Tibial nerve (tissue), 4 donors: Measurements from ENCODE around the gene OR5K3. TPM values are rescaled to one million over a fixed set of nuclear protein-coding genes. Genes with fewer than 3 reads are reported as not detected.
"Not testable (repeated sequence)": the region's sequence is repeated elsewhere in the genome, so short reads cannot be mapped to it uniquely, and the experiment has no call there.

Experiments used
- DNase-seq, 2 donors: peaks; one replicate each; pipeline ENCODE4 v3.0.0-alpha.2; 2019; ENCODE audit warnings: low spot score in 2 of 2
- H3K27ac ChIP-seq, 4 donors: fragments of 200-600 bp; sonication (generic) in 3 of 4; one replicate each; pipeline ENCODE4 v1.5.1; 2017 to 2019; ENCODE audit warnings: mild to moderate bottlenecking in 1 of 4
- H3K27me3 ChIP-seq, 2 donors: fragments of 200-600 bp; sonication (generic) in 1 of 2; one replicate each; pipeline versions ENCODE4 v1.5.1 to v1.6.0; 2017 to 2019
- H3K36me3 ChIP-seq, 3 donors: fragments of 200-600 bp; sonication (generic); one replicate each; pipeline ENCODE4 v1.5.1; 2018 to 2019
- H3K4me1 ChIP-seq, 4 donors: fragments of 200-600 bp; sonication (generic) in 3 of 4; one replicate each; pipeline ENCODE4 v1.5.1; 2017 to 2019
- H3K4me3 ChIP-seq, 4 donors: fragments of 200-600 bp; sonication (generic) in 3 of 4; one replicate each; pipeline ENCODE4 v1.5.1; 2017 to 2019; ENCODE audit warnings: mild to moderate bottlenecking in 1 of 4, moderate library complexity in 1 of 4
- H3K9me3 ChIP-seq, 4 donors: fragments of 200-600 bp; sonication (generic) in 3 of 4; one replicate each; pipeline ENCODE4 v1.5.1; 2017 to 2019
- CTCF ChIP-seq, 5 experiments: fragments of 200-600 bp in 3 of 5; fragments of 450-650 bp in 2 of 5; sonication (generic) in 3 of 5; IDR thresholded peaks; one replicate each; pipeline ENCODE4 v1.5.1; 2016 to 2019; ENCODE audit warnings: antibody characterized with exemption in 5 of 5, mild to moderate bottlenecking in 3 of 5, moderate library complexity in 2 of 5
- EP300 ChIP-seq, 2 donors: sonication (generic); formaldehyde crosslinking; IDR thresholded peaks; one replicate each; pipeline ENCODE4 v1.6.1; 2017; ENCODE audit warnings: antibody characterized with exemption in 2 of 2, mild to moderate bottlenecking in 1 of 2
- POLR2A ChIP-seq, 2 donors: fragments of 450-650 bp; IDR thresholded peaks; one replicate each; pipeline ENCODE4 v1.6.1; 2017; ENCODE audit warnings: antibody characterized with exemption in 2 of 2, mild to moderate bottlenecking in 2 of 2, moderate library complexity in 2 of 2
- WGBS, 2 donors: methylation state at CpG; one replicate each; pipeline ENCODE4 v1.1.5; 2018; 5-methylcytosine and 5-hydroxymethylcytosine counted together
- total RNA-seq, 4 donors: library from RNA; depleted of rRNA; stranded (reverse); fragments of >200 nt; gene quantifications; one replicate each; pipeline ENCODE4 v1.1.0, GENCODE V29; 2016

Gene OR5K3
- total RNA-seq, 4 donors from 2014 or later: not detected

GRCh38 chr3:98371853-98372252 is 18.6 kb upstream of the OR5K3 start:
- H3K27me3 ChIP-seq: no peaks in the 10 kb centered on the region
- no peaks in the 10 kb centered on the region for H3K4me1 ChIP-seq
- DNase-seq: no peak
- TF ChIP-seq EP300 (IDR thresholded peaks at IDR 0.05): no peak
- no peak for TF ChIP-seq POLR2A (IDR thresholded peaks at IDR 0.05)
- no peaks in the 10 kb centered on the region for H3K9me3 ChIP-seq
- no peaks in the 10 kb centered on the region for H3K36me3 ChIP-seq
- H3K27ac ChIP-seq: no peak overlapping the region
- H3K4me3 ChIP-seq: no peak overlapping the region

- Histone ChIP-seq H3K36me3 (no peaks in the 10 kb centered on the region), H3K27ac (no peak overlapping the region), H3K4me3 (no peak overlapping the region), H3K9me3 (no peaks in the 10 kb centered on the region), H3K27me3 (no peaks in the 10 kb centered on the region), H3K4me1 (no peaks in the 10 kb centered on the region)
- WGBS, 2 donors: 53% methylated on average over 1 of the region's 1 CpG
- TF ChIP-seq CTCF (IDR thresholded peaks at IDR 0.05) (no peak), POLR2A (IDR thresholded peaks at IDR 0.05) (no peak), EP300 (IDR thresholded peaks at IDR 0.05) (no peak)
- no peak for DNase-seq
Measured at GRCh38 chr3:98372445-98372844, 18.0 kb upstream of the OR5K3 start.

- H3K4me1 ChIP-seq: no peaks in the 10 kb centered on the region
- no peaks in the 10 kb centered on the region for H3K36me3 ChIP-seq
- no peak for DNase-seq
- TF ChIP-seq CTCF (IDR thresholded peaks at IDR 0.05): no peak
- TF ChIP-seq POLR2A (IDR thresholded peaks at IDR 0.05): no peak
- no peak for TF ChIP-seq EP300 (IDR thresholded peaks at IDR 0.05)
- WGBS, 2 donors: 49 to 84% methylated on average over 2 of the region's 2 CpGs
- H3K9me3 ChIP-seq: no peaks in the 10 kb centered on the region
- no peak overlapping the region for H3K4me3 ChIP-seq
- no peak overlapping the region for H3K27ac ChIP-seq
- no peaks in the 10 kb centered on the region for H3K27me3 ChIP-seq
Measured at GRCh38 chr3:98376631-98377030, 13.8 kb upstream of the OR5K3 start.

- Histone ChIP-seq H3K27ac (no peak overlapping the region), H3K36me3 (no peaks in the 10 kb centered on the region), H3K27me3 (no peaks in the 10 kb centered on the region), H3K4me3 (no peak overlapping the region), H3K4me1 (no peaks in the 10 kb centered on the region), H3K9me3 (no peaks in the 10 kb centered on the region)
- 79 to 84% methylated on average over 2 of the region's 2 CpGs for WGBS, 2 donors
- DNase-seq: no peak
- TF ChIP-seq CTCF (IDR thresholded peaks at IDR 0.05) (no peak), EP300 (IDR thresholded peaks at IDR 0.05) (no peak), POLR2A (IDR thresholded peaks at IDR 0.05) (no peak)
Measured at GRCh38 chr3:98388147-98388546, 2.3 kb upstream of the OR5K3 start.

GRCh38 chr3:98395101-98395500 is 4.6 kb downstream of the OR5K3 start:
- Histone ChIP-seq H3K27ac (no peak overlapping the region), H3K4me3 (no peak overlapping the region), H3K36me3 (no peaks in the 10 kb centered on the region), H3K9me3 (peaks cover 0 to 24% (median 0%) of the 10 kb centered on the region in 4 donors), H3K4me1 (no peaks in the 10 kb centered on the region), H3K27me3 (no peaks in the 10 kb centered on the region)
- DNase-seq: no peak
- TF ChIP-seq POLR2A (IDR thresholded peaks at IDR 0.05): no peak
- TF ChIP-seq EP300 (IDR thresholded peaks at IDR 0.05): no peak
- TF ChIP-seq CTCF (IDR thresholded peaks at IDR 0.05): no peak

- not testable (repeated sequence) for H3K27ac ChIP-seq
Measured at GRCh38 chr3:98396482-98396881, 6.0 kb downstream of the OR5K3 start.

More at GRCh38 chr3:98396482-98396881, 6.0 kb downstream of the OR5K3 start:
- H3K36me3 ChIP-seq, DNase-seq, H3K4me1 ChIP-seq, H3K4me3 ChIP-seq, H3K27me3 ChIP-seq: not testable (repeated sequence)
- WGBS, 2 donors: 96 to 100% methylated on average over 1 to 4 of the region's 4 CpGs
- peaks cover 0 to 24% (median 0%) of the 10 kb centered on the region in 4 donors for H3K9me3 ChIP-seq
